Mesangial cell (primary cell): ENCODE data around the gene CYP2J2. TPM values are rescaled to one million over a fixed set of nuclear protein-coding genes. Genes with fewer than 3 reads are reported as not detected.

Experiments used
- total RNA-seq: library from RNA; depleted of rRNA; stranded (reverse); fragments of >200 nt; gene quantifications from 2 replicates; pipeline ENCODE4 v1.2.3, GENCODE V29; 2015

The CYP2J2 gene
- 1.3 and 2.9 TPM in 2 replicates for total RNA-seq

GRCh38 chr1:59926381-59927123 is at the start of gene CYP2J2:
Gene CYP2J2, minus strand, starts transcription at chr1:59926773. Its CDS starts 27 bp downstream, at chr1:59926746.

Other genes starting within 250 kb of the CYP2J2 start
- gene HOOK1, start 111.8 kb downstream of the CYP2J2 start, total RNA-seq = 2.0 and 4.3 TPM in 2 replicates
- under 0.01 TPM in 1 of 2 replicates, not detected in the other for gene C1orf87, start 147.0 kb upstream of the CYP2J2 start, total RNA-seq